Endodermal cell (in vitro differentiated cells): ENCODE measurements around the gene PHF20. TPM values are rescaled to one million over a fixed set of nuclear protein-coding genes. Genes with fewer than 3 reads are reported as not detected.

ENCODE experiments used
- DNase-seq: peaks from one replicate; pipeline ENCODE4 v3.0.0-alpha.2; 2017
- H3K27ac ChIP-seq: 2 replicates; pipeline ENCODE4 v1.5.1; 2013; ENCODE audit warnings: mild to moderate bottlenecking, low read depth, low read length, moderate library complexity
- H3K27me3 ChIP-seq: 2 replicates; pipeline ENCODE4 v1.6.1; 2013; ENCODE audit warnings: mild to moderate bottlenecking, low read length, moderate library complexity; ENCODE audit not compliant: insufficient read depth, control insufficient read depth, poor library complexity, severe bottlenecking
- H3K36me3 ChIP-seq: 2 replicates; pipeline ENCODE4 v1.7.0; 2013; ENCODE audit warnings: mild to moderate bottlenecking, low read length, moderate library complexity; ENCODE audit not compliant: control insufficient read depth, insufficient read depth
- H3K4me1 ChIP-seq: one replicate; pipeline ENCODE4 v1.7.0; 2013; ENCODE audit warnings: low read length; ENCODE audit not compliant: control insufficient read depth, insufficient read depth
- H3K4me3 ChIP-seq: 2 replicates; pipeline ENCODE4 v1.5.1; 2013; ENCODE audit warnings: mild to moderate bottlenecking, low read length, moderate library complexity
- H3K9ac ChIP-seq: 2 replicates; pipeline ENCODE4 v1.6.1; 2013; ENCODE audit warnings: mild to moderate bottlenecking, low read length, moderate library complexity; ENCODE audit not compliant: poor library complexity, severe bottlenecking; ENCODE audit errors: extremely low read depth
- H3K9me3 ChIP-seq: 2 replicates; pipeline ENCODE4 v1.6.1; 2013; ENCODE audit warnings: mild to moderate bottlenecking, low read length, moderate library complexity; ENCODE audit not compliant: control insufficient read depth
- H3K27ac Mint-ChIP-seq: 2 replicates; pipeline ENCODE4 v1.8.0; 2020; ENCODE audit warnings: mixed read lengths
- H3K27me3 Mint-ChIP-seq: 2 replicates; pipeline ENCODE4 v1.8.0; 2021; ENCODE audit warnings: mild to moderate bottlenecking, mixed read lengths; ENCODE audit not compliant: insufficient read depth
- H3K36me3 Mint-ChIP-seq: 2 replicates; pipeline ENCODE4 v1.8.0; 2020; ENCODE audit warnings: low read depth, mixed read lengths
- H3K4me1 Mint-ChIP-seq: 2 replicates; pipeline ENCODE4 v1.8.0; 2020; ENCODE audit warnings: mixed read lengths
- H3K4me3 Mint-ChIP-seq: 2 replicates; pipeline ENCODE4 v1.8.0; 2020; ENCODE audit warnings: mild to moderate bottlenecking, moderate library complexity, mixed read lengths
- H3K9me3 Mint-ChIP-seq: 2 replicates; pipeline ENCODE4 v1.8.0; 2020; ENCODE audit warnings: mild to moderate bottlenecking, mixed read lengths
- WGBS, 2 experiments: methylation state at CpG; one replicate each; pipeline versions ENCODE4 v1.1.5 to v1.1.7; 2013; ENCODE audit warnings: missing lambda C conversion rate in 2 of 2, mixed read lengths in 1 of 2; ENCODE audit not compliant: insufficient coverage in 1 of 2, insufficient read length in 1 of 2; 5-methylcytosine and 5-hydroxymethylcytosine counted together
- total RNA-seq, 2 donors: library from RNA; stranded (reverse); fragmentation: NEBNext Ultra II Directional in 1 of 2; extraction: Animal tissue kit (Norgen Biotek cat#: 25700) in 1 of 2; gene quantifications; 2 replicates in 1 of 2; 3 replicates in 1 of 2; pipeline ENCODE4 v1.2.1, GENCODE V29; 2021
- TF ChIP-seq, protein P1 (sequence below): fragments of 200-600 bp; sonication (generic); conservative IDR thresholded peaks from 2 replicates; pipeline ENCODE4 v1.5.0; 2021; ENCODE audit warnings: antibody characterized with exemption, mild to moderate bottlenecking

The PHF20 gene
- total RNA-seq, 2 donors from 2014 or later, result 68.1 to 78.8 TPM

- H3K9me3 ChIP-seq, result no peaks in the 10 kb centered on the region
- H3K36me3 ChIP-seq, result peaks cover 95% of the 10 kb centered on the region
- no peaks in the 10 kb centered on the region for H3K4me1 ChIP-seq
- no peaks in the 10 kb centered on the region for H3K4me1 Mint-ChIP-seq
- no peaks in the 10 kb centered on the region for H3K27me3 Mint-ChIP-seq
- DNase-seq, result peak; percentile 21
- WGBS, 2 experiments, result 95 to 100% methylated on average over 4 to 13 of the region's 13 CpGs
- H3K4me3 ChIP-seq, result no peak overlapping the region
- peaks cover 84% of the 10 kb centered on the region for H3K36me3 Mint-ChIP-seq
- H3K9ac ChIP-seq, result no peak overlapping the region
- TF ChIP-seq, protein P1, sequence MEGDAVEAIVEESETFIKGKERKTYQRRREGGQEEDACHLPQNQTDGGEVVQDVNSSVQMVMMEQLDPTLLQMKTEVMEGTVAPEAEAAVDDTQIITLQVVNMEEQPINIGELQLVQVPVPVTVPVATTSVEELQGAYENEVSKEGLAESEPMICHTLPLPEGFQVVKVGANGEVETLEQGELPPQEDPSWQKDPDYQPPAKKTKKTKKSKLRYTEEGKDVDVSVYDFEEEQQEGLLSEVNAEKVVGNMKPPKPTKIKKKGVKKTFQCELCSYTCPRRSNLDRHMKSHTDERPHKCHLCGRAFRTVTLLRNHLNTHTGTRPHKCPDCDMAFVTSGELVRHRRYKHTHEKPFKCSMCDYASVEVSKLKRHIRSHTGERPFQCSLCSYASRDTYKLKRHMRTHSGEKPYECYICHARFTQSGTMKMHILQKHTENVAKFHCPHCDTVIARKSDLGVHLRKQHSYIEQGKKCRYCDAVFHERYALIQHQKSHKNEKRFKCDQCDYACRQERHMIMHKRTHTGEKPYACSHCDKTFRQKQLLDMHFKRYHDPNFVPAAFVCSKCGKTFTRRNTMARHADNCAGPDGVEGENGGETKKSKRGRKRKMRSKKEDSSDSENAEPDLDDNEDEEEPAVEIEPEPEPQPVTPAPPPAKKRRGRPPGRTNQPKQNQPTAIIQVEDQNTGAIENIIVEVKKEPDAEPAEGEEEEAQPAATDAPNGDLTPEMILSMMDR, result no peak
- no peaks in the 10 kb centered on the region for H3K27me3 ChIP-seq
- no peak overlapping the region for H3K27ac Mint-ChIP-seq
- no peaks in the 10 kb centered on the region for H3K9me3 Mint-ChIP-seq
- no peak overlapping the region for H3K27ac ChIP-seq
- no peak overlapping the region for H3K4me3 Mint-ChIP-seq
These were observed 47.2 kb upstream of the PHF20 start for GRCh38 chr20:35724321-35725230.

DNA sequence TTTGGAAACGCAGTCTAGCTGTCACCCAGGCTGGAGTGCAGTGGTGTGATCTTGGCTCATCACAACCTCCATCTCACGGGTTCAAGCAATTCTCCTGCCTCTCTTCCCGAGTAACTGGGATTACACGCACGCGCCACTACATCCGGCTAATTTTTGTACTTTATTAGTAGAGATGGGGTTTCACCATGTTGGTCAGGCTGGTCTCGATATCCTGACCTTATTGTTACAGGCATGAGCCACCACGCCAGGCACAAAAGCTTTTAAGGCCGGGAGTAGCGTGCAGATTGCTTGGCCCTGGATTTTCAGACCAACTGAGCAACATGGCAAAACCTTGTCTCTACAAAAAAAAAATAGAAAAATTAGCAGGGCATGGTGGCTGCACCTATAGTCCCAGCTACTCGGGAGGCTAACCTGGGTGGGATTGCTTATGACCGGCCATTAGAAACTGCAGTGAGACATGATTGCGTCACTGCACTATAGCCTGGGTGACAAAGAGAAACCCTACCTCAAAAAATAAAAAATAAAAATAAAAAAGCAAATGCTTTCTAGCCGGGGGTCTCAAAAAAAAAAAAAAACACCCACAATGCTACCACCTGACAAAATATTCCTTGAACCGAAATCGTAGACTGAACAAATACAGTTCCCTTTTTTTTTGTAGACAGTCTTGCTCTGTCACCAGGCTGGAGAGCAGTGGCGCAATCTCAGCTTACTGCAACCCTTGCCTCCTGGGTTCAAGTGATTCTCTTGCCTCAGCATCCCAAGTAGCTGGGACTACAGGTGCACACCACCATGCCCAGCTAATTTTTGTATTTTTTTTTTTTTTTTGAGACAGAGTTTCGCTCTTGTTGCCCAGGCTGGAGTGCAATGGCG, 44.7 kb upstream of the PHF20 start:
- Histone ChIP-seq H3K36me3 (peaks cover 95% of the 10 kb centered on the region), H3K4me1 (no peaks in the 10 kb centered on the region), H3K27ac (no peak overlapping the region), H3K27me3 (no peaks in the 10 kb centered on the region), H3K9ac (no peak overlapping the region), H3K9me3 (no peaks in the 10 kb centered on the region), H3K4me3 (no peak overlapping the region)
- H3K27me3 Mint-ChIP-seq, result no peaks in the 10 kb centered on the region
- WGBS, 2 experiments, result 93 to 96% methylated on average over 11 to 19 of the region's 20 CpGs
- no peaks in the 10 kb centered on the region for H3K9me3 Mint-ChIP-seq
- peak; percentile 45 for DNase-seq
- TF ChIP-seq, protein P1, result no peak
- H3K36me3 Mint-ChIP-seq, result peaks cover 78% of the 10 kb centered on the region
- no peak overlapping the region for H3K27ac Mint-ChIP-seq
- peaks cover 8% of the 10 kb centered on the region for H3K4me1 Mint-ChIP-seq
- H3K4me3 Mint-ChIP-seq, result no peak overlapping the region

- TF ChIP-seq, protein P1, result no peak
- H3K9ac ChIP-seq, result no peak overlapping the region
- no peak overlapping the region for H3K4me3 ChIP-seq
- H3K4me1 ChIP-seq, result no peaks in the 10 kb centered on the region
- 93 to 100% methylated on average over 4 to 7 of the region's 7 CpGs for WGBS, 2 experiments
- Mint-ChIP-seq H3K27ac (peak overlapping the region; percentile 48), H3K4me3 (no peak overlapping the region), H3K36me3 (peaks cover 77% of the 10 kb centered on the region), H3K27me3 (no peaks in the 10 kb centered on the region), H3K9me3 (no peaks in the 10 kb centered on the region), H3K4me1 (peaks cover 13% of the 10 kb centered on the region)
- DNase-seq, result peak; percentile 11
- H3K36me3 ChIP-seq, result peaks cover 97% of the 10 kb centered on the region
- no peaks in the 10 kb centered on the region for H3K27me3 ChIP-seq
- no peak overlapping the region for H3K27ac ChIP-seq
- H3K9me3 ChIP-seq, result no peaks in the 10 kb centered on the region
These were observed 42.5 kb upstream of the PHF20 start for GRCh38 chr20:35729283-35729807.
